Endothelial cell of umbilical vein (primary cell): ENCODE data around the gene OR4E1.
A peak's percentile ranks its signal among the peaks of the same experiment; 100 is the strongest.

Experiments
- CTCF ChIP-seq, 2 donors: IDR thresholded peaks; 1 replicate in 1 of 2; 2 replicates in 1 of 2; pipeline ENCODE4 v1.5.1; 2011; ENCODE audit warnings: low read length in 2 of 2, mild to moderate bottlenecking in 2 of 2, moderate library complexity in 2 of 2, control low read depth in 1 of 2, inconsistent platforms in 1 of 2, low read depth in 1 of 2; ENCODE audit not compliant: insufficient read depth in 1 of 2; ENCODE audit errors: extremely low read depth in 1 of 2
- EZH2 ChIP-seq: IDR thresholded peaks from 2 replicates; pipeline ENCODE4 v1.6.1; 2012; ENCODE audit warnings: borderline replicate concordance, low read depth, mild to moderate bottlenecking, moderate library complexity, low read length, inconsistent platforms; ENCODE audit not compliant: severe bottlenecking
- FOS ChIP-seq: IDR thresholded peaks from 2 replicates; pipeline ENCODE4 v1.6.1; 2011; ENCODE audit warnings: mild to moderate bottlenecking, low read length, moderate library complexity, borderline replicate concordance; ENCODE audit not compliant: insufficient read depth
- GATA2 ChIP-seq: IDR thresholded peaks from 2 replicates; pipeline ENCODE4 v1.7.0; 2011; ENCODE audit warnings: low read depth, mild to moderate bottlenecking, moderate library complexity, mixed read lengths, low read length; ENCODE audit not compliant: insufficient read length, insufficient read depth
- MAX ChIP-seq: IDR thresholded peaks from 2 replicates; pipeline ENCODE4 v1.6.1; 2011; ENCODE audit not compliant: insufficient read depth, insufficient read length
- POLR2A ChIP-seq: IDR thresholded peaks from 2 replicates; pipeline ENCODE4 v1.6.1; 2012; ENCODE audit warnings: low read depth, mild to moderate bottlenecking, control low read depth, low read length
- POLR2AphosphoS5 ChIP-seq: IDR thresholded peaks from 2 replicates; pipeline ENCODE4 v1.6.1; 2012; ENCODE audit warnings: low read depth, mild to moderate bottlenecking, control low read depth, low read length, moderate library complexity; ENCODE audit not compliant: insufficient read depth

- TF ChIP-seq CTCF (IDR thresholded peaks at IDR 0.05; ENCODE audit: extremely low read depth in 1 of 2, insufficient read depth in 1 of 2, low read depth in 1 of 2, low read length in 2 of 2) = peak; percentile 58 to 66
- no peak for TF ChIP-seq POLR2A
- no peak for TF ChIP-seq FOS
- TF ChIP-seq MAX = no peak
- no peak for TF ChIP-seq EZH2
- no peak for TF ChIP-seq GATA2
- TF ChIP-seq POLR2AphosphoS5 = no peak
Observed at GRCh38 chr14:21711360-21711961, 37.8 kb upstream of the OR4E1 start.
